HCT116 (cell line): ENCODE data around the gene SKA1. TPM values are rescaled to one million over a fixed set of nuclear protein-coding genes. Genes with fewer than 3 reads are reported as not detected.

ENCODE experiments used
- ATAC-seq: fragments of 200-7000 bp; cut with Tn5 transposase; 2 replicates; pipeline ENCODE4 v1.9.1; 2020; ENCODE audit warnings: mild to moderate bottlenecking, moderate library complexity
- BruUV-seq: library from RNA; stranded (reverse); fragments of 400-500 nt; replicated peaks from 2 replicates; lab custom pipeline; 2021; lab: Mats Ljungman, UMichigan
- CTCF ChIA-PET: fragments of 300-600 bp; sonication (Branson Sonifier 250); formaldehyde crosslinking; loops from one replicate; lab custom pipeline; 2021; ENCODE audit warnings: antibody characterized with exemption; lab: Charles Lee
- POLR2A ChIA-PET: fragments of 300-600, 350-600 bp; sonication (Branson Sonifier 250); formaldehyde crosslinking; loops from one replicate; lab custom pipeline; 2021; ENCODE audit warnings: antibody characterized with exemption; lab: Charles Lee
- RAD21 ChIA-PET, 2 experiments: fragments of 300-600 bp; sonication (Branson Sonifier 250); formaldehyde crosslinking; loops; one replicate each; lab custom pipeline; 2023; ENCODE audit warnings: low total read pairs in 2 of 2; ENCODE audit not compliant: uncharacterized antibody in 2 of 2, unreplicated experiment in 2 of 2, low non-redundant PET in 1 of 2; lab: Charles Lee
- DNase-seq: peaks from one replicate; pipeline ENCODE4 v3.0.0-alpha.2; 2010; ENCODE audit warnings: low read depth, low spot score
- H2AFZ ChIP-seq: fragments of 200-600 bp; shearing (Covaris generic), sonication (generic); 2 replicates; pipeline ENCODE4 v1.6.1; 2017; ENCODE audit warnings: low read depth, mixed run types, mixed read lengths, antibody characterized with exemption, low read length; ENCODE audit not compliant: poor library complexity, severe bottlenecking
- H3K27ac ChIP-seq: 2 replicates; pipeline ENCODE4 v1.5.1; 2012; ENCODE audit warnings: low read depth, low read length
- H3K27me3 ChIP-seq: fragments of 200-600 bp; sonication (generic); 2 replicates; pipeline ENCODE4 v1.6.1; 2016; ENCODE audit warnings: mixed run types, low read length, mixed read lengths; ENCODE audit not compliant: insufficient read depth
- H3K36me3 ChIP-seq, 2 experiments: fragments of 200-500 bp in 1 of 2; fragments of 200-600 bp in 1 of 2; sonication (Bioruptor generic) in 1 of 2; sonication (generic) in 1 of 2; 2 replicates each; pipeline versions ENCODE4 v1.5.1 to v1.6.1; 2014 to 2016; ENCODE audit warnings: low read length in 2 of 2, inconsistent platforms in 1 of 2, mixed read lengths in 1 of 2, mixed run types in 1 of 2; ENCODE audit not compliant: insufficient read depth in 2 of 2, control insufficient read depth in 1 of 2
- H3K4me1 ChIP-seq, 2 experiments: fragments of 200-600 bp in 1 of 2; sonication (generic) in 1 of 2; 2 replicates each; pipeline versions ENCODE4 v1.5.1 to v1.6.1; 2012 to 2017; ENCODE audit warnings: low read length in 2 of 2, inconsistent platforms in 1 of 2, mild to moderate bottlenecking in 1 of 2, mixed read lengths in 1 of 2, mixed run types in 1 of 2, moderate library complexity in 1 of 2; ENCODE audit not compliant: insufficient read depth in 2 of 2, control insufficient read depth in 1 of 2
- H3K4me2 ChIP-seq: fragments of 200-600 bp; sonication (generic); 2 replicates; pipeline ENCODE4 v1.6.1; 2017; ENCODE audit warnings: mixed run types, low read length, mixed read lengths
- H3K4me3 ChIP-seq, 2 experiments: fragments of 200-600 bp in 1 of 2; sonication (generic) in 1 of 2; replicated peaks in 1 of 2; 2 replicates each; pipeline ENCODE4 v1.5.1; 2011 to 2016; ENCODE audit warnings: low read length in 2 of 2, control low read depth in 1 of 2, low read depth in 1 of 2, mild to moderate bottlenecking in 1 of 2, mixed read lengths in 1 of 2, mixed run types in 1 of 2
- H3K79me2 ChIP-seq: fragments of 200-600 bp; sonication (generic); 2 replicates; pipeline ENCODE4 v1.6.1; 2017; ENCODE audit warnings: mild to moderate bottlenecking, mixed run types, low read length, moderate library complexity, mixed read lengths; ENCODE audit not compliant: insufficient read depth
- H3K9ac ChIP-seq: fragments of 200-600 bp; sonication (generic); 2 replicates; pipeline ENCODE4 v1.6.1; 2016; ENCODE audit warnings: low read length, mixed read lengths
- H3K9me2 ChIP-seq: fragments of 200-600 bp; sonication (generic), shearing (Covaris generic); 2 replicates; pipeline ENCODE4 v1.6.1; 2017; ENCODE audit warnings: mixed run types, mild to moderate bottlenecking, moderate library complexity; ENCODE audit not compliant: insufficient read depth
- H3K9me3 ChIP-seq, 2 experiments: fragments of 200-500 bp in 1 of 2; fragments of 200-600 bp in 1 of 2; sonication (Bioruptor generic) in 1 of 2; sonication (generic) in 1 of 2; 2 replicates each; pipeline ENCODE4 v1.6.1; 2014 to 2017; ENCODE audit warnings: low read length in 2 of 2, mixed read lengths in 2 of 2, inconsistent platforms in 1 of 2, low read depth in 1 of 2, mild to moderate bottlenecking in 1 of 2, mixed run types in 1 of 2, moderate library complexity in 1 of 2; ENCODE audit not compliant: control insufficient read depth in 1 of 2, insufficient read depth in 1 of 2
- H4K20me1 ChIP-seq: fragments of 200-600 bp; sonication (generic), shearing (Covaris generic); 2 replicates; pipeline ENCODE4 v1.6.1; 2017; ENCODE audit warnings: mixed run types, mild to moderate bottlenecking, moderate library complexity; ENCODE audit not compliant: insufficient read depth
- EGR1 ChIP-seq: IDR thresholded peaks from 2 replicates; pipeline ENCODE4 v1.6.1; 2012; ENCODE audit warnings: low read depth
- JUND ChIP-seq: IDR thresholded peaks from 2 replicates; pipeline ENCODE4 v1.6.1; 2012
- POLR2A ChIP-seq: IDR thresholded peaks from 2 replicates; pipeline ENCODE4 v1.7.0; 2011; ENCODE audit warnings: borderline replicate concordance; ENCODE audit not compliant: insufficient read depth, insufficient read length; ENCODE audit errors: extremely low read depth
- SIN3A ChIP-seq: IDR thresholded peaks from 2 replicates; pipeline ENCODE4 v1.6.1; 2012; ENCODE audit warnings: low read depth
- ZBTB33 ChIP-seq: IDR thresholded peaks from 2 replicates; pipeline ENCODE4 v1.6.1; 2011; ENCODE audit warnings: mild to moderate bottlenecking, low read length, moderate library complexity; ENCODE audit not compliant: insufficient replicate concordance; ENCODE audit errors: extremely low read depth
- intact Hi-C: fragments of 100-400 bp; cut with micrococcal nuclease; formaldehyde crosslinking; loops from 2 replicates; pipeline ENCODE4 v1.10.0; 2022
- total RNA-seq: library from RNA; stranded (reverse); gene quantifications from one replicate; pipeline ENCODE4 v1.2.1, GENCODE V29; 2021; ENCODE audit not compliant: unreplicated experiment
- TF ChIP-seq, protein P1 (sequence below), 3 experiments: fragments of 200-600 bp in 1 of 3; sonication (generic) in 1 of 3; IDR thresholded peaks in 2 of 3; conservative IDR thresholded peaks in 1 of 3; 2 replicates each; pipeline ENCODE4 v1.5.1; 2012 to 2017; ENCODE audit warnings: low read depth in 2 of 3, low read length in 2 of 3, antibody characterized with exemption in 1 of 3, borderline replicate concordance in 1 of 3, control low read depth in 1 of 3, mild to moderate bottlenecking in 1 of 3, mixed read lengths in 1 of 3, mixed run types in 1 of 3, moderate library complexity in 1 of 3; ENCODE audit not compliant: insufficient read depth in 1 of 3

SKA1 gene
- total RNA-seq, 1 experiment from 2014 or later = 34.5 TPM

DNA sequence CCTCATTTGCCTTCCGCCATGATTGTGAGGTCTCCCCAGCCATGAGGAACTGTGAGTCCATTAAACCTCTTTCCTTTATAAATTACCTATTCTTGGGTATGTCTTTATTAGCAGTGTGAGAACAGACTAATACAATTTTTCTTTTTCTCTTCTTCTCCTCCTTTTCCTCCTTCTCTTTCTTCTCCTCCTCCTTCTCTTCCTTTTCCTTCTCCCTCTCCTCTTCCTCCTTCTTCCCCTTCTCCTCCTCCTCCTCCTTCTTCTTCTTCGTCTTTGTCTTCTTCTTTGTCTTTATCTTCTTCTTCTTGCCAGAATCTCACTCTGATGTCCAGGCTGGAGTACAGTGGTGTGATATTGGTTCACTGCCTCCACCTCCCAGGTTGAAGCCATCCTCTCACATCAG lies 20.2 kb downstream of the SKA1 start:
- CTCF ChIA-PET = no interaction called here
- ATAC-seq = no peak

DNA sequence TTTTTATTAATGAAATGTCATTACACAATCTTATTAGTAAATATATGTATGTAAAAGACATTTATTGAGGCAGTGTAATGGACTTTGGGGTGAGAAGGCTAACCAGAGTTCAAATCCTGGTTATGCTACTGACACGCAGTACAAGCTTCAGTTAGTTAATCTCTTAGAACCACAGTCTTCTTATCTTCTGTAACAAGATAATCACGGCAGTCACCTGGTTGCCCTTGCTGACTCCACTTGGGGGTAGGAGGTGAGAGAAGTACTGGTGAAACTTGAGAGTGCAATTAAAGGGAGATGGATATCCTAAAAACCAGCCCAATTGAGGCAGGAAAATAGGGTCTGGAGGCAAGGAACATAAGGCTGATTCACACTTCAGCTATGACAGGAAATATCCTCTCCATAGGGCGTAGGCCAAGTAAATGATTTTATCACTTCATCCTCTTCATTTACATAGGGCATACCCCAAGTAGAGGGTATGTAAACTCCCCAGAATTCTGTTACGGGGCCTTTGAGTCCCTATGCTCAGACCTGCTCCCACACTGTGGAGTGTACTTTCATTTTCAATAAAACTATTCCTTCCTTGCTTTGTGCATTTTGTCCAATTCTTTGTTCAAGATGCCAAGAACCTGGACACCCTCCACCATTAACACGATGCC lies 21.3 kb downstream of the SKA1 start:
- no peak for DNase-seq
- H3K79me2 ChIP-seq = no peaks in the 10 kb centered on the region
- H3K4me3 ChIP-seq = no peak overlapping the region
- H3K36me3 ChIP-seq = peaks cover 0 to 7% of the 10 kb centered on the region in 2 experiments; a peak in 3 of 4 replicates
- no peak for TF ChIP-seq SIN3A
- TF ChIP-seq POLR2A = no peak
- TF ChIP-seq JUND = no peak
- TF ChIP-seq, protein P1, sequence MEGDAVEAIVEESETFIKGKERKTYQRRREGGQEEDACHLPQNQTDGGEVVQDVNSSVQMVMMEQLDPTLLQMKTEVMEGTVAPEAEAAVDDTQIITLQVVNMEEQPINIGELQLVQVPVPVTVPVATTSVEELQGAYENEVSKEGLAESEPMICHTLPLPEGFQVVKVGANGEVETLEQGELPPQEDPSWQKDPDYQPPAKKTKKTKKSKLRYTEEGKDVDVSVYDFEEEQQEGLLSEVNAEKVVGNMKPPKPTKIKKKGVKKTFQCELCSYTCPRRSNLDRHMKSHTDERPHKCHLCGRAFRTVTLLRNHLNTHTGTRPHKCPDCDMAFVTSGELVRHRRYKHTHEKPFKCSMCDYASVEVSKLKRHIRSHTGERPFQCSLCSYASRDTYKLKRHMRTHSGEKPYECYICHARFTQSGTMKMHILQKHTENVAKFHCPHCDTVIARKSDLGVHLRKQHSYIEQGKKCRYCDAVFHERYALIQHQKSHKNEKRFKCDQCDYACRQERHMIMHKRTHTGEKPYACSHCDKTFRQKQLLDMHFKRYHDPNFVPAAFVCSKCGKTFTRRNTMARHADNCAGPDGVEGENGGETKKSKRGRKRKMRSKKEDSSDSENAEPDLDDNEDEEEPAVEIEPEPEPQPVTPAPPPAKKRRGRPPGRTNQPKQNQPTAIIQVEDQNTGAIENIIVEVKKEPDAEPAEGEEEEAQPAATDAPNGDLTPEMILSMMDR (IDR thresholded peaks at IDR 0.05 in 2 of 3, conservative IDR thresholded peaks at IDR 0.05 in 1 of 3; ENCODE audit: borderline replicate concordance in 1 of 3, insufficient read depth in 1 of 3, low read depth in 2 of 3, low read length in 2 of 3) = no peak
- no peak for ATAC-seq
- no peaks in the 10 kb centered on the region for H3K4me1 ChIP-seq
- ChIA-PET RAD21 (no interaction called here), CTCF (interaction anchor here (0.7 kb wide), 1 partner anchor 14 kb away, joined by 3 read pairs; no protein-coding TSS in a partner anchor), POLR2A (no interaction called here)
- no peak overlapping the region for H3K9ac ChIP-seq
- BruUV-seq = no TSS peak
- intact Hi-C loops = no loop called here
- no peaks in the 10 kb centered on the region for H3K9me2 ChIP-seq
- H3K4me2 ChIP-seq = no peak overlapping the region
- no peaks in the 10 kb centered on the region for H3K27me3 ChIP-seq
- no peak overlapping the region for H3K27ac ChIP-seq
- no peak overlapping the region for H2AFZ ChIP-seq
- no peaks in the 10 kb centered on the region for H3K9me3 ChIP-seq
- no peaks in the 10 kb centered on the region for H4K20me1 ChIP-seq

More for the DNA sequence above, 20.2 kb downstream of the SKA1 start:
- no TSS peak for BruUV-seq
- H3K9me3 ChIP-seq = no peaks in the 10 kb centered on the region
- no peak overlapping the region for H3K4me2 ChIP-seq
- H3K9me2 ChIP-seq = no peaks in the 10 kb centered on the region
- H3K27me3 ChIP-seq = no peaks in the 10 kb centered on the region
- H4K20me1 ChIP-seq = no peaks in the 10 kb centered on the region
- no peaks in the 10 kb centered on the region for H3K4me1 ChIP-seq
- H3K4me3 ChIP-seq = no peak overlapping the region
- RAD21 ChIA-PET = no interaction called here
- H3K27ac ChIP-seq = no peak overlapping the region
- no peak overlapping the region for H3K9ac ChIP-seq
- DNase-seq = no peak
- intact Hi-C loops = no loop called here
- TF ChIP-seq POLR2A = no peak
- TF ChIP-seq EGR1 = no peak
- no peak for TF ChIP-seq ZBTB33
- H2AFZ ChIP-seq = no peak overlapping the region
- POLR2A ChIA-PET = no interaction called here
- H3K36me3 ChIP-seq = peaks cover 0 to 7% of the 10 kb centered on the region in 2 experiments; a peak in 3 of 4 replicates
- H3K79me2 ChIP-seq = no peaks in the 10 kb centered on the region
